ENCODE results near the gene CCSER1. TPM values are rescaled to one million over a fixed set of nuclear protein-coding genes. Genes with fewer than 3 reads are reported as not detected.

Gene CCSER1
- total and polyA plus RNA-seq, 4 donors: 0.61 to 23.0 (median 3.8) TPM

GRCh38 chr4:90146306-90146705 is 19.1 kb downstream of the CCSER1 start:
- Histone ChIP-seq H3K27ac (ENCODE audit: low read depth in 1 of 2, low read length in 1 of 2) (no peak overlapping the region), H3K4me1 (ENCODE audit: control insufficient read depth in 5 of 5, insufficient read depth in 5 of 5, low read length in 5 of 5) (no peaks in the 10 kb centered on the region), H3K4me3 (no peak overlapping the region), H3K9ac (ENCODE audit: insufficient read depth in 1 of 2, low read length in 2 of 2) (no peak overlapping the region), H3K36me3 (ENCODE audit: control insufficient read depth in 4 of 4, insufficient read depth in 4 of 4, low read length in 4 of 4) (no peaks in the 10 kb centered on the region), H3K9me3 (ENCODE audit: control insufficient read depth in 4 of 4, insufficient read depth in 3 of 4, low read length in 3 of 4) (no peaks in the 10 kb centered on the region), H3K27me3 (ENCODE audit: control insufficient read depth in 3 of 3, insufficient read depth in 3 of 3, low read length in 2 of 3) (no peaks in the 10 kb centered on the region)
- ATAC-seq (ENCODE audit: insufficient read depth, low FRiP score): no peak
- no peak for DNase-seq
- 90 to 93% methylated on average over 5 of the region's 5 CpGs for WGBS, 2 donors
- no peak for TF ChIP-seq CTCF (IDR thresholded peaks at IDR 0.05; ENCODE audit: control extremely low read depth, extremely low read depth)

- DNase-seq: no peak
- no peak for TF ChIP-seq CTCF (IDR thresholded peaks at IDR 0.05; ENCODE audit: control extremely low read depth, extremely low read depth)
- ATAC-seq (ENCODE audit: insufficient read depth, low FRiP score): no peak
- Histone ChIP-seq H3K27me3 (ENCODE audit: control insufficient read depth in 3 of 3, insufficient read depth in 3 of 3, low read length in 2 of 3) (no peaks in the 10 kb centered on the region), H3K27ac (ENCODE audit: low read depth in 1 of 2, low read length in 1 of 2) (no peak overlapping the region), H3K4me1 (ENCODE audit: control insufficient read depth in 5 of 5, insufficient read depth in 5 of 5, low read length in 5 of 5) (no peaks in the 10 kb centered on the region), H3K9ac (ENCODE audit: insufficient read depth in 1 of 2, low read length in 2 of 2) (no peak overlapping the region), H3K4me3 (no peak overlapping the region), H3K9me3 (ENCODE audit: control insufficient read depth in 4 of 4, insufficient read depth in 3 of 4, low read length in 3 of 4) (no peaks in the 10 kb centered on the region), H3K36me3 (ENCODE audit: control insufficient read depth in 4 of 4, insufficient read depth in 4 of 4, low read length in 4 of 4) (no peaks in the 10 kb centered on the region)
- 81 to 95% methylated on average over 2 of the region's 2 CpGs for WGBS, 2 donors
Measured at GRCh38 chr4:90148574-90149148, 21.5 kb downstream of the CCSER1 start.

GRCh38 chr4:90152024-90152423 is 24.8 kb downstream of the CCSER1 start:
- Histone ChIP-seq H3K4me1 (ENCODE audit: control insufficient read depth in 5 of 5, insufficient read depth in 5 of 5, low read length in 5 of 5) (no peaks in the 10 kb centered on the region), H3K4me3 (no peak overlapping the region), H3K9me3 (ENCODE audit: control insufficient read depth in 4 of 4, insufficient read depth in 3 of 4, low read length in 3 of 4) (no peaks in the 10 kb centered on the region), H3K9ac (ENCODE audit: insufficient read depth in 1 of 2, low read length in 2 of 2) (no peak overlapping the region), H3K27ac (ENCODE audit: low read depth in 1 of 2, low read length in 1 of 2) (no peak overlapping the region), H3K27me3 (ENCODE audit: control insufficient read depth in 3 of 3, insufficient read depth in 3 of 3, low read length in 2 of 3) (no peaks in the 10 kb centered on the region), H3K36me3 (ENCODE audit: control insufficient read depth in 4 of 4, insufficient read depth in 4 of 4, low read length in 4 of 4) (no peaks in the 10 kb centered on the region)
- no peak for DNase-seq
- no peak for ATAC-seq (ENCODE audit: insufficient read depth, low FRiP score)
- no peak for TF ChIP-seq CTCF (IDR thresholded peaks at IDR 0.05; ENCODE audit: control extremely low read depth, extremely low read depth)

- no peak for TF ChIP-seq CTCF (IDR thresholded peaks at IDR 0.05; ENCODE audit: control extremely low read depth, extremely low read depth)
- Histone ChIP-seq H3K4me1 (ENCODE audit: control insufficient read depth in 5 of 5, insufficient read depth in 5 of 5, low read length in 5 of 5) (peaks cover 0 to 2% (median 0%) of the 10 kb centered on the region in 5 donors), H3K4me3 (no peak overlapping the region), H3K27ac (ENCODE audit: low read depth in 1 of 2, low read length in 1 of 2) (no peak overlapping the region), H3K9me3 (ENCODE audit: control insufficient read depth in 4 of 4, insufficient read depth in 3 of 4, low read length in 3 of 4) (peaks cover 0 to 4% (median 0%) of the 10 kb centered on the region in 4 donors), H3K9ac (ENCODE audit: insufficient read depth in 1 of 2, low read length in 2 of 2) (no peak overlapping the region), H3K36me3 (ENCODE audit: control insufficient read depth in 4 of 4, insufficient read depth in 4 of 4, low read length in 4 of 4) (no peaks in the 10 kb centered on the region), H3K27me3 (ENCODE audit: control insufficient read depth in 3 of 3, insufficient read depth in 3 of 3, low read length in 2 of 3) (no peaks in the 10 kb centered on the region)
- ATAC-seq (ENCODE audit: insufficient read depth, low FRiP score) (no peak), DNase-seq (no peak)
- WGBS, 2 donors: 65 to 70% methylated on average over 1 of the region's 1 CpG
Measured at GRCh38 chr4:90159193-90159592, 32.0 kb downstream of the CCSER1 start.
